Muscle of leg (tissue), 11 donors: Measurements from ENCODE around the gene NRG3. TPM values are rescaled to one million over a fixed set of nuclear protein-coding genes. Genes with fewer than 3 reads are reported as not detected.

Source experiments
- DNase-seq: peaks from one replicate; pipeline ENCODE4 v3.0.0; 2013
- H3K27ac ChIP-seq: one replicate; pipeline ENCODE4 v1.5.1; 2013; ENCODE audit warnings: mild to moderate bottlenecking, low read length, control low read depth
- H3K27me3 ChIP-seq: one replicate; pipeline ENCODE4 v1.6.1; 2013; ENCODE audit warnings: low read length; ENCODE audit not compliant: control insufficient read depth, insufficient read depth
- H3K36me3 ChIP-seq: one replicate; pipeline ENCODE4 v1.6.1; 2013; ENCODE audit warnings: low read length; ENCODE audit not compliant: control insufficient read depth, insufficient read depth
- H3K4me1 ChIP-seq: one replicate; pipeline ENCODE4 v1.6.1; 2013; ENCODE audit warnings: low read length; ENCODE audit not compliant: control insufficient read depth, insufficient read depth
- H3K4me3 ChIP-seq: one replicate; pipeline ENCODE4 v1.5.1; 2013; ENCODE audit warnings: low read length, control low read depth
- H3K9me3 ChIP-seq: replicated peaks from 2 replicates; pipeline ENCODE4 v1.6.1; 2013; ENCODE audit warnings: low read depth, low read length; ENCODE audit not compliant: control insufficient read depth
- WGBS: methylation state at CpG from one replicate; pipeline ENCODE4 v1.1.5; 2013; ENCODE audit warnings: missing lambda C conversion rate; ENCODE audit not compliant: insufficient coverage; 5-methylcytosine and 5-hydroxymethylcytosine counted together
- polyA plus RNA-seq, 8 donors: library from polyadenylated mRNA; unstranded; fragments of 120-200 nt; gene quantifications; one replicate each; pipeline versions ENCODE4 v1.2.1 to v1.2.3, GENCODE V29; 2013; ENCODE audit warnings: inconsistent platforms in 1 of 8, low replicate concordance in 1 of 8; ENCODE audit not compliant: insufficient read length in 8 of 8, insufficient read depth in 1 of 8
- total RNA-seq: library from RNA; stranded (reverse); fragments of 120-200 nt; gene quantifications from one replicate; pipeline ENCODE4 v1.2.4, GENCODE V29; 2013

The NRG3 gene
- total and polyA plus RNA-seq, 9 donors: 0.04 to 0.60 (median 0.18) TPM

DNA sequence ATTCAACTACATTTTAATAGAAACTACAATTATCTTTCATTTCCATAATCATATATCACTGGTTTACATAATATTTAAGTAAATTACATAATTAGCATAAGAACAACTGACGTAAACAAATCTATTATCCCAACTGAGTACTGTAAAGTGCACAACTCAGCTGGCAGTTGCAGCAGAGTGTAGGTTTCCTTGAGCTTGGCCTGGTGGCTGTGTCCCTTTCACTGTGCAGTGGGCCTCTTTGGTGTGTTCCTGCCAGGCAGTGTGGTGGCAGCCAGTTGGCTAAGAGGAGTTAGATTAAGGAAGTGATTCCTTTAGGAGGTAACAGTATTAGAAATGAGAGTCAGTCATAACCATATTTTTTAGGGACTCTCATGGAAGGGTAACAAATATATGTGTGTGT is 7.0 kb downstream of the NRG3 start:
- Histone ChIP-seq H3K4me1 (no peaks in the 10 kb centered on the region), H3K27me3 (peaks cover 4% of the 10 kb centered on the region), H3K36me3 (no peaks in the 10 kb centered on the region)

DNA sequence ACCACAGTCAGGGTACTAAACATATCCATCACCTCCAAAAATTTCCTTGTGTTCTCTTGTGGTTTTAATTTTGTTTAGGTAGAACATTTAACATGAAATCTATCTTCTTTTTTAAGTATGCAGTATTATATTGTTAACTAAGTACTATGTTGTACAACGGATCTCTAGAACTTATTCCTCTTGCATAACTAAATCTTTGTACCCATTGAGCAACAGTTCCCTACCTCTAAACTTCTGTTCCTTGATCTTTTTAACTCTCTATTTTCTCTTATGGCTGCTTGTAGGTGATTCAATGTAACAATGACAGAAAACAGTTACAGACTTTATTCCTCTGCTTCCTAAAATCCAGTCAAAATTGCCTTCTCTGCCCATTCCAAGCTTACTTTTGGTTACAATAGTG is 9.9 kb downstream of the NRG3 start:
- Histone ChIP-seq H3K27me3 (no peaks in the 10 kb centered on the region), H3K27ac (no peak overlapping the region), H3K4me1 (no peaks in the 10 kb centered on the region), H3K4me3 (no peak overlapping the region), H3K9me3 (no peaks in the 10 kb centered on the region), H3K36me3 (no peaks in the 10 kb centered on the region)
- no peak for DNase-seq
- no CpG with 5 or more reads among the region's 1 CpG for WGBS

More for the DNA sequence above, 7.0 kb downstream of the NRG3 start:
- no CpG with 5 or more reads among the region's 1 CpG for WGBS
- no peak for DNase-seq
- Histone ChIP-seq H3K4me3 (no peak overlapping the region), H3K9me3 (no peaks in the 10 kb centered on the region), H3K27ac (no peak overlapping the region)

DNA sequence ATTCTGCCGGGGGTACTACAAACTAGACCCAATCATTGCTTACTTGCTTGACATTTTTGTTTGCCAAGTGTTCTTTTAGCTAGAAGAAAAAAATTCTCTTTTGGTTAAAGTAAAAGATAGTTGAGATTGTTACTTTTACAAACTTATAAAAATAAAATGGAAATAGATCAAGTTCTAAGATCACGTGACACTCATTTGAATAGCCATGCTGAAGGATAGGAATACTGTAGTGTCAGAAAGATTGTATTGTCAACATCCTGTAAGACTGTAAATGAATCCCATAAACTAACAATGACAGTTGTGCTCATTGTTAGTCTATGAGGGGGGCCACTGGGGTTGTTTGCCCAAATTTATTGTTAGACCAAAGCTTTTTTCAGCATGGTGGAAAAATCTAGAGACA is 10.5 kb downstream of the NRG3 start:
- DNase-seq: no peak
- Histone ChIP-seq H3K9me3 (no peaks in the 10 kb centered on the region), H3K4me3 (no peak overlapping the region), H3K27ac (no peak overlapping the region), H3K4me1 (no peaks in the 10 kb centered on the region), H3K36me3 (no peaks in the 10 kb centered on the region), H3K27me3 (no peaks in the 10 kb centered on the region)
- no CpG with 5 or more reads among the region's 2 CpGs for WGBS

DNA sequence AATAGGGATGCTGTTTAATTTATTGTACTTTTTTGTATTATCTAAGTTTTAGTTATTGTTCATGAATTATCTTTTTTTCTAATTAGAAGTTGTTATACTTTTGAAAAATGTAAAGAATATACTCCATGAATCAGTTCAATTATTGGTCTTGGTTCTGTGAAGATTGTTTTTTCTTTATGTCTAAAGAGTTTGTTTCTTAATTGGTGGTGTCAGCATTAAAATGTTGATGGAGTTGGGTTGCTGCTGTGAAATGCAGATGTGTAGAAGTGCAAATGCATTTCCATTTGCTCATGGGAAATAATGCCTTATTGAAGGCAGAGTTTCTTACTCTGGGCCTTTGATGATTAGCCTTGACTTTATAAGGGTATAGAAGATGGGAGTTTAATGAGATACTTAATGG is 11.9 kb downstream of the NRG3 start:
- H3K4me1 ChIP-seq: no peaks in the 10 kb centered on the region
- H3K36me3 ChIP-seq: no peaks in the 10 kb centered on the region
- no peaks in the 10 kb centered on the region for H3K9me3 ChIP-seq
- H3K27me3 ChIP-seq: no peaks in the 10 kb centered on the region
- no peak overlapping the region for H3K4me3 ChIP-seq
- DNase-seq: no peak
- no peak overlapping the region for H3K27ac ChIP-seq

DNA sequence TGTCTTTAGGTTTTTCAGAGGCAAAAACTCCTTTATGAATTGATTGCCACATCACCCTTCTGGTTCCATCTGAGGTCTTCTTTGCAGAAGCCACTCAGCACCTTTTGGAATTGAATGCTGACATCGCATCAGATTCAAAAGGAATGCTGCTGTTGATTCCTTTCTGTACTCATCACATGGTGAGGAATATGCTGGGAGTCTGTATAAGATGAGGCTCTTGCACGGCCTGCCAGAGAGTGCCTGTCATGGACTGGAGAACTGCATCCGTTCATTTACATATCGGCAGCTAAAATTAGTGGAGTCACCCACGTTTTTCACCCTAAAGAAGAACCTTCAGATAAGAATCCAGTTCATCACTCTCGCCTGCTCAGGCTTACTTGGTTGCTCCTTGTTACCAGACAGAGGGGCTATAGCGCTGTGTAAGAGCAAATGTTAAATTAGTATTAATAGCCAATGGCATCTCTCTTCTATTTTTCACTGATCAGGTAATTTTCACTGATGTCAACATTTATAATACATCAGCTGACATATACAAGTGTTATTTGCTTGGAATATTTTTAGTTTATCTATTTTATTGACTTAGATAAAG is 14.3 kb downstream of the NRG3 start:
- WGBS: no CpG with 5 or more reads among the region's 7 CpGs
- no peaks in the 10 kb centered on the region for H3K9me3 ChIP-seq
- no peaks in the 10 kb centered on the region for H3K27me3 ChIP-seq
- H3K4me1 ChIP-seq: no peaks in the 10 kb centered on the region
- no peak overlapping the region for H3K4me3 ChIP-seq
- H3K36me3 ChIP-seq: no peaks in the 10 kb centered on the region
- no peak overlapping the region for H3K27ac ChIP-seq
- DNase-seq: no peak

DNA sequence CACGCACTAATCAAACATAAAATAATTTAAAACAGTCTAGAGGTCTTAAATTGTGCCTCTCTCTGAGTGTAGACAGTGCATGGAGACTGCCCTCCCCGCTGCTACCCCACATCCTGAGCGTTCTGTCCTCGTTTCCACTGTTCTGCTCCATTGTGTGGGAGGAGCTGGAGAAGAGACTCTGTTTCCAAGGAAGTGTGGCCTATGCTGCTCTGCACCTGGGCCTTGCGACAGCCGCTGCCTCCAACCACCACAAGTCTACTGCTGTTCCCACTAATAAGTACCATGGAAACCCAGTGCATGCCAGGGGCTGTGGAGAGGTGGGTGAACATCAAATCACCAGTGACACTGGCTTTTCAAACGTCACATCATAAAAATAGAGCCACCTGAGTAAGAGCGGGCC is 19.6 kb downstream of the NRG3 start:
- Histone ChIP-seq H3K4me3 (no peak overlapping the region), H3K4me1 (no peaks in the 10 kb centered on the region), H3K27me3 (no peaks in the 10 kb centered on the region), H3K36me3 (no peaks in the 10 kb centered on the region), H3K27ac (no peak overlapping the region), H3K9me3 (no peaks in the 10 kb centered on the region)
- no peak for DNase-seq
- 73% methylated on average over 4 of the region's 8 CpGs for WGBS

DNA sequence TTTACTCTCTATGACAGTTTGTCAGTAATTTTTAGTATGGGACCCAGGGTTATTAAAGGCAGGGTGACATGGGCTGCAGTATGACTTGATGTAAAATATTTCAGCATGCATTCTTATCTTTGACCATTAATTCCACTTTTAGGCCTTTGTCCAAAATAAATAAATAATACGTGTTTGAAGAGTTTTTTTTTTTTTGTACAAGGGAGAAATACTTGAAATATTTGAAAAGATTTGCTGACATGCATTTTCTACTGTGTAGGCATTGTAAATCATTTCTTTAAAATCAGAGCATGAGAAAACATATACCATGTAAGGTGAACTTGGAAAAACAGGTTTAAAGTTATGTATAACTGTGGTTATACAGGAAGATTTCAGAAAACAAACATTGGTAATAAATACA is 23.5 kb downstream of the NRG3 start:
- H3K27me3 ChIP-seq: no peaks in the 10 kb centered on the region
- no peaks in the 10 kb centered on the region for H3K9me3 ChIP-seq
- H3K4me3 ChIP-seq: no peak overlapping the region
- no CpG with 5 or more reads among the region's 1 CpG for WGBS
- no peaks in the 10 kb centered on the region for H3K36me3 ChIP-seq
- H3K4me1 ChIP-seq: no peaks in the 10 kb centered on the region
- H3K27ac ChIP-seq: no peak overlapping the region
- DNase-seq: no peak

DNA sequence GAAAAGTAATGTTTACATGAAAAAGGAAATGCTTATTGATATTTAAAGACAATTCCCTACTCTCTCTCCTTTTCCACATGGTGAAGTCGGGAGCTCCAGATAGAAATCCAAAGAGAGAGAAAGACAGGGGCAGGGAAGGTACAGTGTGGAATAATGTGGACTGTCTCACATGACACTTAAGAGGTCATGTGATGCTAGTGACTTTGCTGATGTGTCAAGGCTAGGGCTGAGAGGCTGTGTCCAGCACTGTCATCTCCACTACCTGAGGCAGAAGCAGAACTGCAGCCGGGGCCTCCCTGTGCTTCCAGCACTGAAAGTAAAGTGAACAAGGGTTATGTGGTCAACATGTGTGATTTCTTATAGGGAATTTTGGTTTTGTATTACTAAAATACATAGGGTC is 26.0 kb downstream of the NRG3 start:
- H3K27ac ChIP-seq: no peak overlapping the region
- H3K36me3 ChIP-seq: no peaks in the 10 kb centered on the region
- no peaks in the 10 kb centered on the region for H3K4me1 ChIP-seq
- no CpG with 5 or more reads among the region's 2 CpGs for WGBS
- H3K4me3 ChIP-seq: no peak overlapping the region
- no peaks in the 10 kb centered on the region for H3K27me3 ChIP-seq
- DNase-seq: no peak
- no peaks in the 10 kb centered on the region for H3K9me3 ChIP-seq

DNA sequence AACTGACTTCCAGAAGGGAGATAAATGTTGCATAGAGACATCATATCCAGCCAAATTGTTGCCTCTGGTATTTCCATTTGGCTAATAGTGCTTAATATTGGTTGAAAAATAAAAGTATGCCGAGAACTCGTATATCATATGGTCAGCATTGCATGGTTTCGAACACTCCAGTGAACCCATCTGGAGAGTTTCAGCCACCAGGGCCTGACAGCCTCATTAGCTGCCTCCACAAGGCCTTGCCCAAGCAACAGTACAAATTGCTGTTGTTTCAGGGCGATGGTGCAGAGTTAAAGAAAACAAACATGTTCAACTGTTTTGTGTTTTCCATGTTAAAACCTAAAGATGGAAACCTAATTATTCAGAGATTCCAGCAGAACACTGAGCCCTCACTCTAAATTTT is 28.5 kb downstream of the NRG3 start:
- no peak overlapping the region for H3K27ac ChIP-seq
- H3K4me1 ChIP-seq: no peaks in the 10 kb centered on the region
- no peaks in the 10 kb centered on the region for H3K36me3 ChIP-seq
- 60% methylated on average over 3 of the region's 4 CpGs for WGBS
- no peaks in the 10 kb centered on the region for H3K27me3 ChIP-seq
- no peak for DNase-seq
- H3K9me3 ChIP-seq: no peaks in the 10 kb centered on the region
- H3K4me3 ChIP-seq: no peak overlapping the region

DNA sequence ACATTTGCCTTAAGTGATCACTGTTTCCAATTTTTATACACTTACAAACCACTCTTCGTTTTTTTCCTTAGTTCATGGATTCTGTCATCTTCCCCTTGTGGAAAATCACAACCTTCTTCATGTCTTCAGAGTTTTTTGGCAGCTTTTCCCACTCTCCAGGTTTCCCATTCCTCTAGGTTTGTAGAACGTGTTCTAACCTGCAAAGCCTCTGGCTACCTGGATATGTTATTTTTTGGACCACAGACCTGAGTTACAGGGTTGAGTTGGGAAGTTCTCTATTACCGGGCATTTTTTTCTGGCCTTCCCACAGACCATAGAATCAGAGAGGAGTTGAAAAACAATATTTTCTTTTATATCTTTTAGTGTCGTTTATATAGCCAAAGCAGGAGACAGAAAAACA is 30.2 kb downstream of the NRG3 start:
- Histone ChIP-seq H3K4me3 (no peak overlapping the region), H3K9me3 (no peaks in the 10 kb centered on the region), H3K27ac (no peak overlapping the region), H3K4me1 (no peaks in the 10 kb centered on the region), H3K27me3 (no peaks in the 10 kb centered on the region), H3K36me3 (no peaks in the 10 kb centered on the region)
- DNase-seq: no peak
- no CpG with 5 or more reads among the region's 4 CpGs for WGBS

DNA sequence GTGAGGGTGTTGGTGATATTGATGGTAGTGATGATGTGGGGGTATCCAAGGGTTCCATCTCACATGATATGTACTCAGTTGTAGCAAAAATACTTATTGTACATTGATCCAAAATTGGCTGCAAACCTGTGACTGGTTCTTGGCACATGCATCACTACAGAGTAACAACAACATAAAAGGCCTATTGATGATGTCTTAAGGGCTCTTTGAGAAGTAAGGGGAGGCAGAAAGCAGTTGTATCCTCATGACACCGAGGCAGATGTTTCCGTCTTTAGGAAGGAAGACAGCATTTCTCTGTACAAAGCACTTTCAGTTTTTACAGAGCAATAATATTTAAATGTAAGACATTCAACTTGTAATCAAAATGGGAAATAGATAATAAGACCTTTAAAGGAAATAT is 34.5 kb downstream of the NRG3 start:
- no peaks in the 10 kb centered on the region for H3K9me3 ChIP-seq
- no peaks in the 10 kb centered on the region for H3K4me1 ChIP-seq
- H3K36me3 ChIP-seq: no peaks in the 10 kb centered on the region
- no peak overlapping the region for H3K4me3 ChIP-seq
- WGBS: no CpG with 5 or more reads among the region's 2 CpGs
- no peaks in the 10 kb centered on the region for H3K27me3 ChIP-seq
- H3K27ac ChIP-seq: no peak overlapping the region
- no peak for DNase-seq
